ENCODE results near the gene TNFSF12.

DNA sequence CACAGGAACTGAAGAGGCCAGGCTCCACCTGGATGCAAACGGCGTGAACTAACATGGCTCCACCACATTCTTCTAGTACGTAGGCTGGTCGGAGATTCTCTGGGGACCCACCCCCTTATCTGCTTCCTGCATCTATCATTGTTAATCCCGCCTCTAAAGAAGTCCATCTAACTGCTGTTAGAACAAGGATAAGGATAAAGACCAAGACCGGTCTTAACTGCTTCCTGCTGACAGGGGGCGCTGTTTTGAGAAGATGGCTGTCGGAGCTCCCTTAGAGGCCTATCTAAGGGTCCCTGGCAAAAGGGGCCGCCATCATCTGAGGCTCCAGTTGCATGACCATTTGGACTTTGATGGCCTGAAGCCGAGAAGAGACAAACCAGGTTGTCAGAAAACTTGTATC lies 25.8 kb upstream of the TNFSF12 start:
- TF ChIP-seq POLR2A (IDR thresholded peaks at IDR 0.05) = no peak
- TF ChIP-seq, protein P1, sequence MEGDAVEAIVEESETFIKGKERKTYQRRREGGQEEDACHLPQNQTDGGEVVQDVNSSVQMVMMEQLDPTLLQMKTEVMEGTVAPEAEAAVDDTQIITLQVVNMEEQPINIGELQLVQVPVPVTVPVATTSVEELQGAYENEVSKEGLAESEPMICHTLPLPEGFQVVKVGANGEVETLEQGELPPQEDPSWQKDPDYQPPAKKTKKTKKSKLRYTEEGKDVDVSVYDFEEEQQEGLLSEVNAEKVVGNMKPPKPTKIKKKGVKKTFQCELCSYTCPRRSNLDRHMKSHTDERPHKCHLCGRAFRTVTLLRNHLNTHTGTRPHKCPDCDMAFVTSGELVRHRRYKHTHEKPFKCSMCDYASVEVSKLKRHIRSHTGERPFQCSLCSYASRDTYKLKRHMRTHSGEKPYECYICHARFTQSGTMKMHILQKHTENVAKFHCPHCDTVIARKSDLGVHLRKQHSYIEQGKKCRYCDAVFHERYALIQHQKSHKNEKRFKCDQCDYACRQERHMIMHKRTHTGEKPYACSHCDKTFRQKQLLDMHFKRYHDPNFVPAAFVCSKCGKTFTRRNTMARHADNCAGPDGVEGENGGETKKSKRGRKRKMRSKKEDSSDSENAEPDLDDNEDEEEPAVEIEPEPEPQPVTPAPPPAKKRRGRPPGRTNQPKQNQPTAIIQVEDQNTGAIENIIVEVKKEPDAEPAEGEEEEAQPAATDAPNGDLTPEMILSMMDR (IDR thresholded peaks at IDR 0.05) = peak in 5 of 6 experiments; percentile 17 to 58 (median 44)
